Gastrocnemius medialis (tissue), 4 donors: ENCODE results near the gene SEMA3D. TPM values are rescaled to one million over a fixed set of nuclear protein-coding genes. Genes with fewer than 3 reads are reported as not detected.

Source experiments
- ATAC-seq, 2 donors: fragments of 150-250 bp; one replicate each; pipeline ENCODE4 v1.9.1; 2016
- DNase-seq, 2 donors: peaks; one replicate each; pipeline ENCODE4 v3.0.0-alpha.2; 2019
- H3K27ac ChIP-seq, 4 donors: fragments of 200-600 bp; sonication (generic); 1 replicate in 1 of 4; 2 replicates in 3 of 4; pipeline ENCODE4 v1.5.1; 2016 to 2018; ENCODE audit warnings: mild to moderate bottlenecking in 2 of 4, moderate library complexity in 1 of 4
- H3K27me3 ChIP-seq, 3 donors: fragments of 200-600 bp; sonication (generic) in 2 of 3; 1 replicate in 1 of 3; 2 replicates in 2 of 3; pipeline versions ENCODE4 v1.5.1 to v1.6.0; 2016 to 2019; ENCODE audit warnings: mild to moderate bottlenecking in 1 of 3, moderate library complexity in 1 of 3
- H3K36me3 ChIP-seq, 2 donors: fragments of 200-600 bp; sonication (generic) in 1 of 2; one replicate each; pipeline ENCODE4 v1.5.1; 2017 to 2018
- H3K4me1 ChIP-seq, 2 donors: fragments of 200-600 bp; sonication (generic) in 1 of 2; one replicate each; pipeline ENCODE4 v1.5.1; 2016 to 2017; ENCODE audit warnings: mild to moderate bottlenecking in 2 of 2
- H3K4me3 ChIP-seq, 4 donors: fragments of 200-600 bp; sonication (generic) in 3 of 4; 1 replicate in 1 of 4; 2 replicates in 3 of 4; pipeline ENCODE4 v1.5.1; 2016 to 2019; ENCODE audit warnings: mild to moderate bottlenecking in 2 of 4
- H3K9me3 ChIP-seq, 3 donors: fragments of 200-600 bp; sonication (generic) in 2 of 3; 1 replicate in 1 of 3; 2 replicates in 2 of 3; pipeline ENCODE4 v1.5.1; 2016 to 2019
- POLR2A ChIP-seq, 2 donors: fragments of 450-650 bp; IDR thresholded peaks; one replicate each; pipeline ENCODE4 v1.6.1; 2017; ENCODE audit warnings: antibody characterized with exemption in 2 of 2, mild to moderate bottlenecking in 2 of 2, moderate library complexity in 2 of 2
- in situ Hi-C, 4 donors: fragments of 200-750 bp; cut with MboI; loops; one replicate each; pipeline versions ENCODE4 v1.15.0 to v1.8.0; 2017; ENCODE audit warnings: low sequenced_read_pairs in 4 of 4
- intact Hi-C: fragments of 100-400 bp; cut with DNase I; formaldehyde crosslinking; loops from one replicate; pipeline ENCODE4 v1.15.1; 2023; ENCODE audit warnings: low total_unique reads
- total RNA-seq, 4 donors: library from RNA; depleted of rRNA; stranded (reverse); fragments of >200 nt; gene quantifications; one replicate each; pipeline versions ENCODE4 v1.1.0 to v1.2.3, GENCODE V29; 2016
- TF ChIP-seq, protein P1 (sequence below), 5 experiments: fragments of 450-650 bp in 3 of 5; fragments of 200-600 bp in 2 of 5; sonication (generic) in 2 of 5; IDR thresholded peaks in 4 of 5; conservative IDR thresholded peaks in 1 of 5; 1 replicate in 4 of 5; 2 replicates in 1 of 5; pipeline ENCODE4 v1.5.1; 2016 to 2019; ENCODE audit warnings: antibody characterized with exemption in 5 of 5, mild to moderate bottlenecking in 3 of 5, moderate library complexity in 3 of 5

Gene SEMA3D
- total RNA-seq, 4 donors from 2014 or later, result 0.75 TPM; not detected in 3

DNA sequence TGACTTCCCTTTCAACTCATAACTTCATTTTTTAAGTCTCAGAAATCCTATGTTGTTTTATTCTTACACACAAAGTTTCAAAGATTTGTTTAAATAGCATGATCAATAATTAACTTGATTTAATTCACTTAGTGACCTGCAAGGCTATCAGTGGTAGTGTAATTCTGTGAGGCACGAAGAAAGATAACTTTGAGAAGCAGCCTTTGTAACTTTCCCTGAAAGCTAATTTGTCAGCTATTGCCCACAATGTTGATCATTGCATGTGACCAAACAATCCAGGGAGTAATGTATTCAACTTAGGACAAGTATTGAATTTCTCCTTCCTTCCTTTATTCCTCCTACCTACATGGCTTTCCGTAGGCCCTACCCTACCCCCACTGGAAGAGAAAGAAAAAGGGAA is 111.0 kb downstream of the SEMA3D start:
- no peak overlapping the region for H3K27ac ChIP-seq
- H3K9me3 ChIP-seq, result no peaks in the 10 kb centered on the region
- no peaks in the 10 kb centered on the region for H3K4me1 ChIP-seq
- no peak for TF ChIP-seq POLR2A (IDR thresholded peaks at IDR 0.05)
- TF ChIP-seq, protein P1, sequence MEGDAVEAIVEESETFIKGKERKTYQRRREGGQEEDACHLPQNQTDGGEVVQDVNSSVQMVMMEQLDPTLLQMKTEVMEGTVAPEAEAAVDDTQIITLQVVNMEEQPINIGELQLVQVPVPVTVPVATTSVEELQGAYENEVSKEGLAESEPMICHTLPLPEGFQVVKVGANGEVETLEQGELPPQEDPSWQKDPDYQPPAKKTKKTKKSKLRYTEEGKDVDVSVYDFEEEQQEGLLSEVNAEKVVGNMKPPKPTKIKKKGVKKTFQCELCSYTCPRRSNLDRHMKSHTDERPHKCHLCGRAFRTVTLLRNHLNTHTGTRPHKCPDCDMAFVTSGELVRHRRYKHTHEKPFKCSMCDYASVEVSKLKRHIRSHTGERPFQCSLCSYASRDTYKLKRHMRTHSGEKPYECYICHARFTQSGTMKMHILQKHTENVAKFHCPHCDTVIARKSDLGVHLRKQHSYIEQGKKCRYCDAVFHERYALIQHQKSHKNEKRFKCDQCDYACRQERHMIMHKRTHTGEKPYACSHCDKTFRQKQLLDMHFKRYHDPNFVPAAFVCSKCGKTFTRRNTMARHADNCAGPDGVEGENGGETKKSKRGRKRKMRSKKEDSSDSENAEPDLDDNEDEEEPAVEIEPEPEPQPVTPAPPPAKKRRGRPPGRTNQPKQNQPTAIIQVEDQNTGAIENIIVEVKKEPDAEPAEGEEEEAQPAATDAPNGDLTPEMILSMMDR (IDR thresholded peaks at IDR 0.05 in 4 of 5, conservative IDR thresholded peaks at IDR 0.05 in 1 of 5), result no peak
- H3K36me3 ChIP-seq, result no peaks in the 10 kb centered on the region
- no peak for DNase-seq
- H3K27me3 ChIP-seq, result no peaks in the 10 kb centered on the region
- in situ Hi-C loops, result no loop called here
- intact Hi-C loops, result no loop called here
- H3K4me3 ChIP-seq, result no peak overlapping the region
- no peak for ATAC-seq

- no peak overlapping the region for H3K4me3 ChIP-seq
- no peaks in the 10 kb centered on the region for H3K9me3 ChIP-seq
- no peaks in the 10 kb centered on the region for H3K36me3 ChIP-seq
- TF ChIP-seq, protein P1 (IDR thresholded peaks at IDR 0.05 in 4 of 5, conservative IDR thresholded peaks at IDR 0.05 in 1 of 5), result no peak
- no peak for TF ChIP-seq POLR2A (IDR thresholded peaks at IDR 0.05)
- intact Hi-C loops, result no loop called here
- no peaks in the 10 kb centered on the region for H3K4me1 ChIP-seq
- DNase-seq (no peak), ATAC-seq (no peak)
- no peaks in the 10 kb centered on the region for H3K27me3 ChIP-seq
- H3K27ac ChIP-seq, result no peak overlapping the region
- in situ Hi-C loops, result loop anchor here in 1 of 4 donors (25.0 kb wide), 1 partner anchor 762 kb away; no protein-coding TSS in a partner anchor
Observed at GRCh38 chr7:85074992-85075391, 111.9 kb downstream of the SEMA3D start.

DNA sequence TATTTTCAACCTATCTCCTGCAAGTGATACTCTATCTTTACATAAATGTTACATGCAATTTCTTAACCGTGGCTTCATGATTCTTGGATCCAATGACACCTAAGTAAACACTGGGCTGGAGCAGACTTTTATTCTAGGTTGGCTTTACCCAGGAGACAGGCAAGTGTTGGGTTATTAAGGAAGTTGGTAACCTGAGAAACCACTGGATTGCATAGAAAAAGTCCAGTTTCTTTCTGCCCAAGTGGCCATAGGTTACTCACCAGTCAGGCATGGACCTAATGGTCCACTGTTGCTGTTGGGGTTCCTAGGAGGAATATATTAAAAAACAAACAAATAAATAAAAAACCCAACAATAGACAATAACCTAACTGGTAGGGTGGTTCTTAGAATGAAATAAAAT is 112.8 kb downstream of the SEMA3D start:
- no peaks in the 10 kb centered on the region for H3K27me3 ChIP-seq
- H3K4me3 ChIP-seq, result no peak overlapping the region
- DNase-seq, result no peak
- in situ Hi-C loops (loop anchor here in 1 of 4 donors (25.0 kb wide), 1 partner anchor 763 kb away; no protein-coding TSS in a partner anchor), intact Hi-C loops (no loop called here)
- no peaks in the 10 kb centered on the region for H3K36me3 ChIP-seq
- H3K9me3 ChIP-seq, result no peaks in the 10 kb centered on the region
- H3K4me1 ChIP-seq, result no peaks in the 10 kb centered on the region
- H3K27ac ChIP-seq, result no peak overlapping the region
- no peak for ATAC-seq
- no peak for TF ChIP-seq POLR2A (IDR thresholded peaks at IDR 0.05)
- TF ChIP-seq, protein P1 (IDR thresholded peaks at IDR 0.05 in 4 of 5, conservative IDR thresholded peaks at IDR 0.05 in 1 of 5), result no peak

DNA sequence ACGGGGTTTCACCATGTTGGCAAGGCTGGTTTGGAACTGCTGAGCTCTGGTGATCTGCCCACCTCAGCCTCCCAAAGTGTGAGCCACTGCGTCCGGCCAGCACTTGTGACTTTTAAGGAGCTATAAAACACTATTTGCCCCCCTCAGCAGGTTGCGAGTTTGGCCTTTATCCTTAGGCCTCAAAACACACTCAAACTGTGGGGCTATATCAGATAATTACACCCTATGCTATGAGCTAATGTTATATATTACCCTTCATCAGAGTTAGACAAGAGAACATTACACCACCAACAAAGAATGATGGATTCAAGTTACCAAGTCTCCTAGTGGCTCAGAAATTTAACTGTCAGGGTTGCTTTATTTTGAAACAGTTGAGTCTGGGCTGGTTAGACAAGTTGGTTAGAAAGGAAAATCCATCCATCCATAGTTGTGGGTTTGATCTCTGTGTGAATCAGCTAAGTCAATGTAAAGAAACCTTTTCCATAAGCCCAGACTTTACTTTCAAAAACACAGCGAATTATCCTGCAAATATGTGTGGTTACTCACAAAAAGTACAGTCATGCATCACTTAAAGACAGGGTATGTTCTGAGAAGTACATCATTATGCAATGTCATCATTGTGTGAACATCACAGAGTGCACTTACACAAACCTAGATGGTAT is 115.8 kb downstream of the SEMA3D start:
- Histone ChIP-seq H3K36me3 (no peaks in the 10 kb centered on the region), H3K4me1 (no peaks in the 10 kb centered on the region), H3K4me3 (no peak overlapping the region), H3K27ac (no peak overlapping the region), H3K9me3 (no peaks in the 10 kb centered on the region), H3K27me3 (no peaks in the 10 kb centered on the region)
- no peak for ATAC-seq
- TF ChIP-seq, protein P1 (IDR thresholded peaks at IDR 0.05 in 4 of 5, conservative IDR thresholded peaks at IDR 0.05 in 1 of 5), result no peak
- no peak for TF ChIP-seq POLR2A (IDR thresholded peaks at IDR 0.05)
- intact Hi-C loops (no loop called here), in situ Hi-C loops (loop anchor here in 1 of 4 donors (25.0 kb wide), 1 partner anchor 766 kb away; no protein-coding TSS in a partner anchor)
- no peak for DNase-seq
